GM12878 (cell line): ENCODE measurements around the gene HPX. TPM values are rescaled to one million over a fixed set of nuclear protein-coding genes. Genes with fewer than 3 reads are reported as not detected.

ENCODE experiments used
- ATAC-seq: fragments of 200-7000 bp; cut with Tn5 transposase; 3 replicates; pipeline ENCODE4 v1.9.1; 2020; ENCODE audit warnings: mild to moderate bottlenecking, moderate library complexity
- BruUV-seq: library from RNA; stranded (reverse); fragments of 400-500 nt; replicated peaks from 2 replicates; lab custom pipeline; 2021; lab: Mats Ljungman, UMichigan
- CTCF ChIA-PET: fragments of 300-600 bp; sonication (Branson Sonifier 250); formaldehyde crosslinking; extraction: SDS; loops from one replicate; lab custom pipeline; 2021; ENCODE audit warnings: inconsistent platforms; lab: Yijun Ruan, JAX
- POLR2A ChIA-PET: fragments of 350-600 bp; formaldehyde crosslinking; extraction: SDS; loops from one replicate; lab custom pipeline; 2021; ENCODE audit warnings: inconsistent platforms; lab: Charles Lee
- RAD21 ChIA-PET: fragments of 300-600 bp; sonication (Branson Sonifier 250); formaldehyde crosslinking; loops from one replicate; lab custom pipeline; 2023; ENCODE audit warnings: antibody characterized with exemption; ENCODE audit not compliant: unreplicated experiment; lab: Charles Lee
- SMC1A ChIA-PET: fragments of 300-600 bp; sonication (Branson Sonifier 250); formaldehyde crosslinking; loops from one replicate; lab custom pipeline; 2023; ENCODE audit not compliant: unreplicated experiment, uncharacterized antibody; lab: Charles Lee
- DNase-seq: peaks from one replicate; pipeline ENCODE4 v3.0.0-alpha.2; 2011; ENCODE audit warnings: low read depth, low spot score
- FAIRE-seq: peaks from 3 replicates; lab custom pipeline; 2011; peaks lifted over from hg19 to GRCh38; lab: Jason Lieb, UNC
- H2AFZ ChIP-seq: 2 replicates; pipeline ENCODE4 v1.6.0; 2011; ENCODE audit warnings: low read depth, low read length, control low read depth; ENCODE audit not compliant: control insufficient read depth
- H3K27ac ChIP-seq: 2 replicates; pipeline ENCODE4 v1.5.1; 2011; ENCODE audit warnings: control low read depth; ENCODE audit not compliant: control insufficient read depth, insufficient read depth
- H3K27me3 ChIP-seq, 2 experiments: replicated peaks in 1 of 2; 2 replicates each; pipeline versions ENCODE4 v1.6.0 to v1.6.1; 2011; ENCODE audit warnings: low read length in 1 of 2; ENCODE audit not compliant: control insufficient read depth in 2 of 2, insufficient read depth in 2 of 2
- H3K36me3 ChIP-seq, 2 experiments: 2 replicates each; pipeline ENCODE4 v1.5.1; 2011; ENCODE audit warnings: low read length in 1 of 2; ENCODE audit not compliant: control insufficient read depth in 2 of 2, insufficient read depth in 2 of 2
- H3K4me1 ChIP-seq: 2 replicates; pipeline ENCODE4 v1.6.1; 2011; ENCODE audit warnings: mild to moderate bottlenecking, low read length, moderate library complexity, mixed read lengths; ENCODE audit not compliant: control insufficient read depth, insufficient read depth
- H3K4me2 ChIP-seq: 2 replicates; pipeline ENCODE4 v1.6.0; 2011; ENCODE audit warnings: control low read depth; ENCODE audit not compliant: control insufficient read depth, insufficient read depth
- H3K4me3 ChIP-seq: fragments of 200-600 bp; sonication (generic); 2 replicates; pipeline ENCODE4 v1.5.1; 2016
- H3K79me2 ChIP-seq: 2 replicates; pipeline ENCODE4 v1.6.0; 2011; ENCODE audit warnings: low read length; ENCODE audit not compliant: control insufficient read depth, insufficient read depth
- H3K9ac ChIP-seq: 2 replicates; pipeline ENCODE4 v1.8.0; 2011; ENCODE audit warnings: low read length, control low read depth, mixed read lengths; ENCODE audit not compliant: control insufficient read depth, insufficient read depth
- H3K9me3 ChIP-seq: replicated peaks from 3 replicates; pipeline ENCODE4 v1.5.1; 2011; ENCODE audit warnings: mild to moderate bottlenecking, low read length; ENCODE audit not compliant: control insufficient read depth, insufficient read depth
- H4K20me1 ChIP-seq: 2 replicates; pipeline ENCODE4 v1.6.0; 2011; ENCODE audit not compliant: control insufficient read depth, insufficient read depth
- ATF7 ChIP-seq: fragments of 450-650 bp; IDR thresholded peaks from 2 replicates; pipeline ENCODE4 v1.6.1; 2016; ENCODE audit warnings: low read depth, mild to moderate bottlenecking
- BHLHE40 ChIP-seq, 2 experiments: fragments of 450-650 bp in 1 of 2; IDR thresholded peaks; 2 replicates each; pipeline ENCODE4 v1.6.1; 2011 to 2017; ENCODE audit warnings: low read depth in 2 of 2, borderline replicate concordance in 1 of 2, improper control_type of control experiment in 1 of 2, low read length in 1 of 2, mild to moderate bottlenecking in 1 of 2
- CEBPB ChIP-seq, 2 experiments: fragments of 150-350 bp in 1 of 2; IDR thresholded peaks; 2 replicates each; pipeline ENCODE4 v1.6.1; 2012 to 2014; ENCODE audit warnings: low read depth in 2 of 2, low read length in 2 of 2, borderline replicate concordance in 1 of 2, inconsistent platforms in 1 of 2
- ETV6 ChIP-seq, 2 experiments: fragments of 450-650 bp in 1 of 2; IDR thresholded peaks in 1 of 2; conservative IDR thresholded peaks in 1 of 2; 2 replicates each; pipeline ENCODE4 v1.6.1; 2014; ENCODE audit warnings: antibody characterized with exemption in 1 of 2, borderline replicate concordance in 1 of 2, low read depth in 1 of 2, mild to moderate bottlenecking in 1 of 2, moderate library complexity in 1 of 2
- FOXM1 ChIP-seq: IDR thresholded peaks from 2 replicates; pipeline ENCODE4 v1.6.1; 2012; ENCODE audit warnings: low read depth, mild to moderate bottlenecking, inconsistent platforms, low read length, moderate library complexity
- IKZF1 ChIP-seq: fragments of 450-650 bp; conservative IDR thresholded peaks from 2 replicates; pipeline ENCODE4 v1.6.1; 2017; ENCODE audit warnings: antibody characterized with exemption, mild to moderate bottlenecking
- MYB ChIP-seq: fragments of 150-350 bp; IDR thresholded peaks from 2 replicates; pipeline ENCODE4 v1.6.1; 2014; ENCODE audit warnings: mild to moderate bottlenecking, low read depth, low read length, borderline replicate concordance
- NFIC ChIP-seq: IDR thresholded peaks from 2 replicates; pipeline ENCODE4 v1.6.1; 2012; ENCODE audit warnings: low read depth, mild to moderate bottlenecking, inconsistent platforms, low read length, moderate library complexity
- NR2F1 ChIP-seq: fragments of 450-650 bp; conservative IDR thresholded peaks from 2 replicates; pipeline ENCODE4 v1.6.1; 2017; ENCODE audit warnings: mild to moderate bottlenecking
- POLR2A ChIP-seq: IDR thresholded peaks from 2 replicates; pipeline ENCODE4 v1.6.1; 2011; ENCODE audit warnings: low read depth, mild to moderate bottlenecking, low read length
- POU2F2 ChIP-seq: IDR thresholded peaks from 3 replicates; pipeline ENCODE4 v1.6.1; 2011; ENCODE audit warnings: low read depth, mild to moderate bottlenecking, low read length, borderline replicate concordance
- RAD21 ChIP-seq: IDR thresholded peaks from 2 replicates; pipeline ENCODE4 v1.6.1; 2011; ENCODE audit warnings: mild to moderate bottlenecking, low read depth, low read length, moderate library complexity; ENCODE audit not compliant: insufficient read depth
- SP1 ChIP-seq: IDR thresholded peaks from one replicate; pipeline ENCODE4 v1.6.1; 2011; ENCODE audit warnings: low read depth, low read length
- ZBTB40 ChIP-seq: fragments of 450-650 bp; IDR thresholded peaks from 2 replicates; pipeline ENCODE4 v1.6.1; 2016; ENCODE audit warnings: mild to moderate bottlenecking, moderate library complexity, borderline replicate concordance
- WGBS: methylation state at CpG from one replicate; pipeline ENCODE4 v1.1.6; 2016; ENCODE audit warnings: low lambda C conversion rate; ENCODE audit not compliant: insufficient replicate concordance, insufficient coverage; ENCODE audit errors: missing lambda C conversion rate; 5-methylcytosine and 5-hydroxymethylcytosine counted together
- in situ Hi-C: fragments of 300-500 bp; cut with MboI; formaldehyde crosslinking; loops from 9 replicates; pipeline ENCODE4 v1.14.3; 2018; ENCODE audit warnings: mixed read lengths
- intact Hi-C: fragments of 100-400 bp; cut with micrococcal nuclease; formaldehyde crosslinking; loops from one replicate; pipeline ENCODE4 v1.14.2; 2022; ENCODE audit not compliant: unreplicated experiment
- polyA plus RNA-seq, 11 experiments: library from polyadenylated mRNA; depleted of rRNA in 4 of 11; unstranded in 6 of 11; stranded (reverse) in 5 of 11; fragments of >200 nt; fragmentation: Nextera tagmentation in 4 of 11; fragmentation: Illumina TruSeq in 1 of 11; extraction: Ambion mirVana in 4 of 11; extraction: Trizol in 1 of 11; gene quantifications; 1 replicate in 1 of 11; 2 replicates in 10 of 11; pipeline versions ENCODE4 v1.2.1 to v1.2.3, GENCODE V29; 2011 to 2016; ENCODE audit warnings: inconsistent platforms in 2 of 11, missing spikeins in 2 of 11, low read depth in 1 of 11
- total RNA-seq, 4 experiments: library from RNA; depleted of rRNA in 3 of 4; stranded (reverse); fragments of >200 nt in 3 of 4; fragmentation: Illumina TruSeq in 1 of 4; extraction: Trizol in 1 of 4; gene quantifications; 2 replicates each; pipeline versions ENCODE4 v1.2.1 to v1.2.3, GENCODE V29; 2013 to 2021
- TF ChIP-seq, protein P1 (sequence below): fragments of 450-650 bp; formaldehyde crosslinking; IDR thresholded peaks from 2 replicates; pipeline ENCODE4 v1.5.0; 2022; ENCODE audit warnings: mild to moderate bottlenecking, missing genetic modification characterization

Gene HPX
- total and polyA plus RNA-seq, 10 of the 15 experiments (the other 5 are each of a cell fraction or from before 2014, with no cell fraction given) = 0.08 to 1.7 (median 0.18) TPM; not detected in 1

DNA sequence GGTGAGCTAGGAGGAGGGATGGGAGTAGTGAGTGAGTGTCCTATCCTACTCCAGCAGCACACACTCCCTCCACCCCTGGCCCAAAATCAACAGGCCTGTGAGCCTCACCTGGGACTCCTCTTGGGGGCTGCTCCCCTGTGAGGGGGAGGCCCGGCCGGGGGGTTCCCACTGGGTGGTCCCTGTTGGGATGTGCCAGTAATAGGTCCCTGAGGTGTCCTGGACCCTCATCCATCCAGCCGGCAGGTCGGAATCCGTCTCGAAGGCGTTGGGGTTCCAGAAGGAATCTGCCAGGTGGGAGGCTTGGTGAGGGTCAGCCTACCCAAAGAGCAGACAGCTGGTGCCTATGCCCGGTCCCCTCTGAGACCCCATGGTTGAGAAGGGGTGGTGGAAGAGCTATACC is 37.2 kb downstream of the HPX start (continued):
- TF ChIP-seq, protein P1, sequence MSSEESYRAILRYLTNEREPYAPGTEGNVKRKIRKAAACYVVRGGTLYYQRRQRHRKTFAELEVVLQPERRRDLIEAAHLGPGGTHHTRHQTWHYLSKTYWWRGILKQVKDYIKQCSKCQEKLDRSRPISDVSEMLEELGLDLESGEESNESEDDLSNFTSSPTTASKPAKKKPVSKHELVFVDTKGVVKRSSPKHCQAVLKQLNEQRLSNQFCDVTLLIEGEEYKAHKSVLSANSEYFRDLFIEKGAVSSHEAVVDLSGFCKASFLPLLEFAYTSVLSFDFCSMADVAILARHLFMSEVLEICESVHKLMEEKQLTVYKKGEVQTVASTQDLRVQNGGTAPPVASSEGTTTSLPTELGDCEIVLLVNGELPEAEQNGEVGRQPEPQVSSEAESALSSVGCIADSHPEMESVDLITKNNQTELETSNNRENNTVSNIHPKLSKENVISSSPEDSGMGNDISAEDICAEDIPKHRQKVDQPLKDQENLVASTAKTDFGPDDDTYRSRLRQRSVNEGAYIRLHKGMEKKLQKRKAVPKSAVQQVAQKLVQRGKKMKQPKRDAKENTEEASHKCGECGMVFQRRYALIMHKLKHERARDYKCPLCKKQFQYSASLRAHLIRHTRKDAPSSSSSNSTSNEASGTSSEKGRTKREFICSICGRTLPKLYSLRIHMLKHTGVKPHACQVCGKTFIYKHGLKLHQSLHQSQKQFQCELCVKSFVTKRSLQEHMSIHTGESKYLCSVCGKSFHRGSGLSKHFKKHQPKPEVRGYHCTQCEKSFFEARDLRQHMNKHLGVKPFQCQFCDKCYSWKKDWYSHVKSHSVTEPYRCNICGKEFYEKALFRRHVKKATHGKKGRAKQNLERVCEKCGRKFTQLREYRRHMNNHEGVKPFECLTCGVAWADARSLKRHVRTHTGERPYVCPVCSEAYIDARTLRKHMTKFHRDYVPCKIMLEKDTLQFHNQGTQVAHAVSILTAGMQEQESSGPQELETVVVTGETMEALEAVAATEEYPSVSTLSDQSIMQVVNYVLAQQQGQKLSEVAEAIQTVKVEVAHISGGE (CRISPR knock-in tag) = no peak
- no peak for TF ChIP-seq POLR2A
- no peak for TF ChIP-seq POU2F2
- no peak for TF ChIP-seq RAD21
- no peak for TF ChIP-seq MYB
- TF ChIP-seq CEBPB (IDR thresholded peaks at IDR 0.05; ENCODE audit: borderline replicate concordance in 1 of 2, low read depth in 2 of 2, low read length in 2 of 2) = no peak
- no peak for TF ChIP-seq IKZF1

DNA sequence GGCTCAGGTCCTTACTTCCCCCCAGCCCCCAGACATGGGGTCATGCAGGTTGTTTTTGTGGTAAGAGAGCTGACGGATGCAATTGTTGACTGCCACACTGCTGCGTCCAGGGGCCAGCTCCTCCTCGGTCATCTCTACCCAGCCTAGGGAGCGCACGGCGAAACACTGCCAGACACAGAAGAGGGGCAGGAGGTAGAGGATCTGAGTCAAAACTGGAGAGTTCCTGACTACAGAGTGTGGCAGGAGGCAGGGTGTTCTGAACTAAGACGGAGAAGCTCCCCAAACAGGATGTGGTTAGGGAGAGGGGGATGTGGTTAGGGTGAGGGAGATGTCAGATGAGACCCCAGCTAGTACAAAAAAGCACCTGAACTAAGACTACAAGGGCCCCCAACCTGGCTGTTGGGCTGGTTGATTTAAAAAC is 38.2 kb downstream of the HPX start:
- Histone ChIP-seq H3K79me2 (no peaks in the 10 kb centered on the region), H3K9me3 (no peaks in the 10 kb centered on the region), H3K9ac (no peak overlapping the region; the same call in 1 of the 2 replicates), H3K4me3 (peak overlapping the region; percentile 54; the same call in 1 of the 2 replicates), H3K4me2 (peak overlapping the region; percentile 69), H4K20me1 (no peaks in the 10 kb centered on the region), H2AFZ (no peak overlapping the region; the same call in 1 of the 2 replicates), H3K27me3 (no peaks in the 10 kb centered on the region), H3K4me1 (peaks cover 25% of the 10 kb centered on the region), H3K27ac (peak overlapping the region; percentile 16), H3K36me3 (no peaks in the 10 kb centered on the region)
- ChIA-PET SMC1A (interaction anchor here (0.7 to 2.7 kb wide), 17 partner anchors 9 to 281 kb away, joined by 3 to 21 read pairs (median 4); partner anchors contain the start of genes APBB1, MRPL17 and SMPD1), CTCF (interaction anchor here (0.6 to 4.4 kb wide), 11 partner anchors 12 to 352 kb away, joined by 3 to 42 read pairs (median 5); partner anchors contain the start of gene SMPD1), RAD21 (interaction anchor here (0.6 to 3.3 kb wide), 10 partner anchors 12 to 355 kb away, joined by 3 to 24 read pairs (median 3); partner anchors contain the start of genes ARFIP2, SMPD1 and TIMM10B), POLR2A (interaction anchor here (0.6 to 2.3 kb wide), 5 partner anchors 9 to 739 kb away, joined by 3 to 21 read pairs (median 3); partner anchors contain the start of genes APBB1 and SMPD1)
- intact Hi-C loops (loop anchor here (5.0 kb wide), 1 partner anchor 70 kb away; the partner anchor contains the start of gene TRIM3), in situ Hi-C loops (no loop called here)
- BruUV-seq = no TSS peak
- FAIRE-seq = peak; percentile 94
- WGBS = under 1% methylated on average over 7 of the region's 7 CpGs
- ATAC-seq = peak; percentile 94
- DNase-seq = peak; percentile 76
- TF ChIP-seq BHLHE40 (IDR thresholded peaks at IDR 0.05; ENCODE audit: borderline replicate concordance in 1 of 2, low read depth in 2 of 2, low read length in 1 of 2) (peak in 1 of 2 experiments; percentile 45; a peak in 1 of 4 replicates), ZBTB40 (peak; percentile 72; the same call in 1 of the 2 replicates), ATF7 (peak; percentile 23; the same call in 1 of the 2 replicates), NFIC (peak; percentile 91), ETV6 (conservative IDR thresholded peaks at IDR 0.05 in 1 of 2, IDR thresholded peaks at IDR 0.05 in 1 of 2; ENCODE audit: borderline replicate concordance in 1 of 2, low read depth in 1 of 2) (peak in 1 of 2 experiments; percentile 81; a peak in 2 of 4 replicates), FOXM1 (peak; percentile 66; the same call in 1 of the 2 replicates), SP1 (peak; percentile 57), NR2F1 (peak; percentile 16)
